ENCODE measurements around the gene DTX3.
"Not testable (repeated sequence)": the region's sequence is repeated elsewhere in the genome, so short reads cannot be mapped to it uniquely, and the experiment has no call there.

The DTX3 gene

GRCh38 chr12:57606821-57607220 is 2.2 kb downstream of the DTX3 start:
- FAIRE-seq (no peak), DNase-seq (ENCODE audit: low spot score) (no peak)

- DNase-seq (ENCODE audit: low spot score) (no peak), FAIRE-seq (no peak)
Measured at GRCh38 chr12:57607958-57608663, 3.5 kb downstream of the DTX3 start.

- DNase-seq (ENCODE audit: low spot score) (no peak), FAIRE-seq (no peak)
Measured at GRCh38 chr12:57609101-57609780, 4.6 kb downstream of the DTX3 start.

- FAIRE-seq (no peak), DNase-seq (ENCODE audit: low spot score) (no peak)
Measured at GRCh38 chr12:57609781-57610553, 5.3 kb downstream of the DTX3 start.

GRCh38 chr12:57610554-57611107 is 6.0 kb downstream of the DTX3 start:
- FAIRE-seq (no peak), DNase-seq (ENCODE audit: low spot score) (peak; percentile 33)

GRCh38 chr12:57611108-57611826 is 6.6 kb downstream of the DTX3 start, which contains the start of gene ARHGEF25:
Gene ARHGEF25 (plus strand): TSS chr12:57611435. CDS start chr12:57611895, 460 bp downstream.
- FAIRE-seq, result peak; percentile 67

GRCh38 chr12:57611827-57612710 is 7.4 kb downstream of the DTX3 start:
- no peak for DNase-seq (ENCODE audit: low spot score)

More at GRCh38 chr12:57611108-57611826, 6.6 kb downstream of the DTX3 start, which contains the start of gene ARHGEF25:
- peak; percentile 93 for DNase-seq (ENCODE audit: low spot score)

GRCh38 chr12:57612711-57613426 is 8.2 kb downstream of the DTX3 start:
- DNase-seq (ENCODE audit: low spot score) (no peak), FAIRE-seq (no peak)

More at GRCh38 chr12:57611827-57612710, 7.4 kb downstream of the DTX3 start:
- no peak for FAIRE-seq

- FAIRE-seq (no peak), DNase-seq (ENCODE audit: low spot score) (no peak)
Measured at GRCh38 chr12:57613427-57614109, 8.9 kb downstream of the DTX3 start.

GRCh38 chr12:57614178-57614947 is 9.7 kb downstream of the DTX3 start:
- no peak for FAIRE-seq
- no peak for DNase-seq (ENCODE audit: low spot score)

- no peak for FAIRE-seq
- DNase-seq (ENCODE audit: low spot score), result no peak
Measured at GRCh38 chr12:57614948-57615500, 10.4 kb downstream of the DTX3 start.

GRCh38 chr12:57615637-57616036 is 11.0 kb downstream of the DTX3 start:
- DNase-seq (ENCODE audit: low spot score), result no peak
- FAIRE-seq, result no peak

GRCh38 chr12:57616383-57617101 is 11.9 kb downstream of the DTX3 start:
- DNase-seq (ENCODE audit: low spot score) (no peak), FAIRE-seq (no peak)

- no peak for DNase-seq (ENCODE audit: low spot score)
- no peak for FAIRE-seq
Measured at GRCh38 chr12:57617942-57618341, 13.3 kb downstream of the DTX3 start.

GRCh38 chr12:57618431-57618830 is 13.8 kb downstream of the DTX3 start:
- not testable (repeated sequence) for DNase-seq (ENCODE audit: low spot score); FAIRE-seq

GRCh38 chr12:57618966-57619433 is 14.4 kb downstream of the DTX3 start:
- DNase-seq (ENCODE audit: low spot score), result no peak
- FAIRE-seq, result no peak
